Measurements from ENCODE around the gene SV2B.

Gene SV2B

GRCh38 chr15:91136386-91136923 is 36.4 kb downstream of the SV2B start:
- DNase-seq = no peak

GRCh38 chr15:91140601-91141000 is 40.5 kb downstream of the SV2B start:
- DNase-seq = no peak

- no peak for DNase-seq
These were observed 41.0 kb downstream of the SV2B start for GRCh38 chr15:91141097-91141496.

GRCh38 chr15:91142106-91142744 is 42.2 kb downstream of the SV2B start:
- DNase-seq = no peak

- no peak for DNase-seq
These were observed 42.9 kb downstream of the SV2B start for GRCh38 chr15:91142946-91143345.

- DNase-seq = no peak
These were observed 46.7 kb downstream of the SV2B start for GRCh38 chr15:91146728-91147127.

GRCh38 chr15:91148243-91148642 is 48.2 kb downstream of the SV2B start:
- DNase-seq = no peak

- no peak for DNase-seq
These were observed 50.6 kb downstream of the SV2B start for GRCh38 chr15:91150502-91151160.

GRCh38 chr15:91151781-91152563 is 51.9 kb downstream of the SV2B start:
- DNase-seq = no peak

GRCh38 chr15:91152896-91153581 is 53.0 kb downstream of the SV2B start:
- DNase-seq = no peak

- DNase-seq = no peak
These were observed 53.9 kb downstream of the SV2B start for GRCh38 chr15:91153954-91154353.

- DNase-seq = no peak
These were observed 56.2 kb downstream of the SV2B start for GRCh38 chr15:91156175-91156726.

- DNase-seq = no peak
These were observed 58.6 kb downstream of the SV2B start for GRCh38 chr15:91158415-91159394.

- DNase-seq = no peak
These were observed 65.8 kb downstream of the SV2B start for GRCh38 chr15:91165850-91166249.

- no peak for DNase-seq
These were observed 68.4 kb downstream of the SV2B start for GRCh38 chr15:91168457-91168856.

GRCh38 chr15:91171334-91171733 is 71.3 kb downstream of the SV2B start:
- DNase-seq = no peak

GRCh38 chr15:91182101-91182500 is 82.0 kb downstream of the SV2B start:
- DNase-seq = no peak

- DNase-seq = no peak
These were observed 83.5 kb downstream of the SV2B start for GRCh38 chr15:91183596-91183995.

GRCh38 chr15:91184441-91184840 is 84.4 kb downstream of the SV2B start:
- DNase-seq = no peak

Data from hypothalamus (tissue), 51 donors.